WTC11 (cell line): Measurements from ENCODE around the gene ABCB6.

Source experiments
- ATF3 ChIP-seq: sonication (generic); formaldehyde crosslinking; conservative IDR thresholded peaks from 2 replicates; pipeline ENCODE4 v1.8.1; 2022; ENCODE audit warnings: mild to moderate bottlenecking, missing genetic modification reagents
- CTCF ChIP-seq: fragments of 200-600 bp; IDR thresholded peaks from 2 replicates; pipeline ENCODE4 v1.8.0; 2022; ENCODE audit warnings: antibody characterized with exemption
- ERG ChIP-seq: fragments of 250-450 bp; sonication (Bioruptor Pico); IDR thresholded peaks from 2 replicates; pipeline ENCODE4 v1.8.0; 2021; ENCODE audit warnings: mild to moderate bottlenecking
- FOXJ3 ChIP-seq: sonication (generic); formaldehyde crosslinking; IDR thresholded peaks from 2 replicates; pipeline ENCODE4 v1.9.0; 2021; ENCODE audit warnings: missing genetic modification reagents, mild to moderate bottlenecking, borderline replicate concordance
- FOXP4 ChIP-seq: sonication (generic); formaldehyde crosslinking; IDR thresholded peaks from 2 replicates; pipeline ENCODE4 v1.8.0; 2022; ENCODE audit warnings: mild to moderate bottlenecking, missing genetic modification reagents
- NR2C2 ChIP-seq: sonication (generic); formaldehyde crosslinking; IDR thresholded peaks from 2 replicates; pipeline ENCODE4 v1.8.0; 2022; ENCODE audit warnings: mild to moderate bottlenecking, missing genetic modification reagents
- SMAD3 ChIP-seq: sonication (generic); formaldehyde crosslinking; IDR thresholded peaks from 2 replicates; pipeline ENCODE4 v1.8.0; 2022; ENCODE audit warnings: missing genetic modification reagents, mild to moderate bottlenecking, borderline replicate concordance
- SP1 ChIP-seq: sonication (generic); formaldehyde crosslinking; conservative IDR thresholded peaks from 2 replicates; pipeline ENCODE4 v1.8.1; 2022; ENCODE audit warnings: missing genetic modification reagents
- USF2 ChIP-seq: sonication (generic); formaldehyde crosslinking; IDR thresholded peaks from 2 replicates; pipeline ENCODE4 v1.8.1; 2023; ENCODE audit warnings: mild to moderate bottlenecking, missing genetic modification reagents, moderate library complexity
- ZNF138 ChIP-seq: sonication (generic); formaldehyde crosslinking; conservative IDR thresholded peaks from 2 replicates; pipeline ENCODE4 v1.8.1; 2022; ENCODE audit warnings: mild to moderate bottlenecking, moderate library complexity, missing genetic modification reagents
- TF ChIP-seq, protein P1 (sequence below): sonication (generic); formaldehyde crosslinking; IDR thresholded peaks from 2 replicates; pipeline ENCODE4 v1.8.0; 2022; ENCODE audit warnings: mild to moderate bottlenecking, missing genetic modification reagents

DNA sequence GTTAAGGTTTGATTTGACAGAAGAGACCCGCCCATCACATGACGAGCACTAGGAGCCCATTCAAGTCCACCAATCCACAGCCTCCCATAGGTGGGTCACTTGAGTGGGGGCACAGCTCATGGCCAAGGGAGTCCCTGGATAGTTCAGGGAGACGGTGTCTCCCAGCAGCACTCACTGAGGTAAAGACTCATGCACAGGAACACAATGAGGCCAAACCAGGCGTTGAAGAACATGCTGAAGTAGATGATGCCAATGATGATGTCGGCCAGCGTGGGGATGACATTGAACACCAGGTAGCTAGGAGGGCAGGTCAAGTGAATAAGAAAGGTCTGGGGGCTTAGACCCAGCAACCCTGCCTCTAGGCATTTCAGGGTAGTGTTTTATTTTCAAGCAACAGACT, 4.0 kb downstream of the ABCB6 start:
- TF ChIP-seq, protein P1, sequence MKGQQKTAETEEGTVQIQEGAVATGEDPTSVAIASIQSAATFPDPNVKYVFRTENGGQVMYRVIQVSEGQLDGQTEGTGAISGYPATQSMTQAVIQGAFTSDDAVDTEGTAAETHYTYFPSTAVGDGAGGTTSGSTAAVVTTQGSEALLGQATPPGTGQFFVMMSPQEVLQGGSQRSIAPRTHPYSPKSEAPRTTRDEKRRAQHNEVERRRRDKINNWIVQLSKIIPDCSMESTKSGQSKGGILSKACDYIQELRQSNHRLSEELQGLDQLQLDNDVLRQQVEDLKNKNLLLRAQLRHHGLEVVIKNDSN (CRISPR knock-in tag) = no peak
- TF ChIP-seq SP1 (CRISPR knock-in tag) (no peak), ATF3 (no peak), ERG (CRISPR knock-in tag) (no peak), FOXP4 (CRISPR knock-in tag) (no peak), NR2C2 (CRISPR knock-in tag) (no peak), SMAD3 (CRISPR knock-in tag) (no peak), CTCF (no peak), FOXJ3 (no peak), USF2 (CRISPR knock-in tag) (no peak), ZNF138 (CRISPR knock-in tag) (no peak)
